GM13976 (cell line): Measurements from ENCODE around the gene GALNT4.
A peak's percentile ranks its signal among the peaks of the same experiment; 100 is the strongest.

Source experiments
- DNase-seq: peaks from one replicate; pipeline ENCODE4 v3.0.0; 2012; ENCODE audit warnings: low spot score
- in situ Hi-C: fragments of 300-500 bp; cut with MboI; formaldehyde crosslinking; loops from one replicate; pipeline ENCODE4 v1.12.0; 2022; ENCODE audit warnings: low sequenced_read_pairs, mixed read lengths, inconsistent platforms; ENCODE audit not compliant: unreplicated experiment
- TF ChIP-seq, protein P1 (sequence below): IDR thresholded peaks from 2 replicates; pipeline ENCODE4 v1.5.1; 2012; ENCODE audit warnings: borderline replicate concordance, mild to moderate bottlenecking; ENCODE audit not compliant: insufficient read depth; ENCODE audit errors: extremely low read depth, missing control alignments, control extremely low read depth

Gene GALNT4

DNA sequence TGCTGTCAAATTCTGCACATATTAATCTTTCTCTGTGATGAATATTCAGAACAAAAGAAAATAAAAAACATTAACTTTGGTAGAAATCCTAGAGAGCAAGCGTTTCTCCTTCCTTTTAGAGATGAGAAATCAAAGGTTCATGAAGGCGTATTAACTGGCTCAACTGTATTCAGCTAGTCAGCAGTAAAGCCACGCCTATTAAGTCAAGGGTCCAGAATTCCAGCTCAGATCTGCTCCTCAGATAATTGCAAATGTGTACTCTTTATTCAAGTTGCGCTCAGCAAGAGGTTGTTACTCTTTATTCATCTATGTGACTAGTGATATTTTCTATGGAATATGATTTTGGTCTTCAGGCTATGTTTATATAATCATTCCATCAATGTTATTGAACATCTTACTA is 14.3 kb upstream of the GALNT4 start:
- in situ Hi-C loops, result loop anchor here (25.0 kb wide), 2 partner anchors 723 to 1373 kb away; no protein-coding TSS in a partner anchor
- TF ChIP-seq, protein P1, sequence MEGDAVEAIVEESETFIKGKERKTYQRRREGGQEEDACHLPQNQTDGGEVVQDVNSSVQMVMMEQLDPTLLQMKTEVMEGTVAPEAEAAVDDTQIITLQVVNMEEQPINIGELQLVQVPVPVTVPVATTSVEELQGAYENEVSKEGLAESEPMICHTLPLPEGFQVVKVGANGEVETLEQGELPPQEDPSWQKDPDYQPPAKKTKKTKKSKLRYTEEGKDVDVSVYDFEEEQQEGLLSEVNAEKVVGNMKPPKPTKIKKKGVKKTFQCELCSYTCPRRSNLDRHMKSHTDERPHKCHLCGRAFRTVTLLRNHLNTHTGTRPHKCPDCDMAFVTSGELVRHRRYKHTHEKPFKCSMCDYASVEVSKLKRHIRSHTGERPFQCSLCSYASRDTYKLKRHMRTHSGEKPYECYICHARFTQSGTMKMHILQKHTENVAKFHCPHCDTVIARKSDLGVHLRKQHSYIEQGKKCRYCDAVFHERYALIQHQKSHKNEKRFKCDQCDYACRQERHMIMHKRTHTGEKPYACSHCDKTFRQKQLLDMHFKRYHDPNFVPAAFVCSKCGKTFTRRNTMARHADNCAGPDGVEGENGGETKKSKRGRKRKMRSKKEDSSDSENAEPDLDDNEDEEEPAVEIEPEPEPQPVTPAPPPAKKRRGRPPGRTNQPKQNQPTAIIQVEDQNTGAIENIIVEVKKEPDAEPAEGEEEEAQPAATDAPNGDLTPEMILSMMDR, result no peak
- DNase-seq, result no peak

DNA sequence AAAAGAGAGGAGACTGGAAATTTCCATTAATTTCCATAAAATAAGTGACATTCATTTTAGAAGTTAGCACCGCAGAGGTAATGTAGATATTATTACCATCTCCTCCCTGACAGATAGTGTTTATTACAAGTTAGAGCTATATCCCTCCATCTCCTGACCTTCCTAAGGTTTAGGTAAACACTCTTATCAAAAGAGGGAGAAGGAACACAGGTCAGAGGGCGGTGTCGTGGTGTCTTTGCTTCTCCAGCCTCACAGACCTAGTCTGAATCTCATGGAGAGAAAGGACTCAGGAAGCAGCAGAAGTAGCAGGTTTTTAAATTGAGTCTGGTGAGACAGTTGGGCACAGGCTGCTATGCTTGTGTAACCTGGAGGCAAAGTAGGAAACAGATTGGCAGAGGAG is 12.8 kb upstream of the GALNT4 start:
- in situ Hi-C loops, result loop anchor here (25.0 kb wide), 2 partner anchors 725 to 1375 kb away; no protein-coding TSS in a partner anchor
- TF ChIP-seq, protein P1, result no peak
- no peak for DNase-seq

DNA sequence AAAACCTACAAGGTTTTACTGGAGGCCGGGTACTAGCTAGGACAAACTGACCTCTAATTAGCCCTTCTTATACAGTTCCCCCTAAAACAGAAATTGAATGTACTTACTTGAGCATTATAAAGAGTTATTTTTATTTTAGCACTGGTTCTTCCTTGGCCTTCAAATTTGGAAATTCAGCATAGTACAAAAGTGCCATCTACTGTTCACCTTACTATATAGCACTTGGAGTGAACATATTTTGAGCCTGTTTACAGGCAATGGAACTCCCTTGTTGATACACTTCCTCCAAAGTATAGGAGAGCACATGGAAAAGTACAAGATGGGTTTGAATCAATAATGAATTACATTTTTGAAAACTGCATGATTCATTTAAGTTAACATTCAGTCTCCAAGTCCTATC is 5.1 kb upstream of the GALNT4 start:
- in situ Hi-C loops, result loop anchor here (5.0 to 25.0 kb wide), 4 partner anchors 57 to 1383 kb away; no protein-coding TSS in a partner anchor
- TF ChIP-seq, protein P1, result peak; percentile 57
- DNase-seq, result peak; percentile 63

DNA sequence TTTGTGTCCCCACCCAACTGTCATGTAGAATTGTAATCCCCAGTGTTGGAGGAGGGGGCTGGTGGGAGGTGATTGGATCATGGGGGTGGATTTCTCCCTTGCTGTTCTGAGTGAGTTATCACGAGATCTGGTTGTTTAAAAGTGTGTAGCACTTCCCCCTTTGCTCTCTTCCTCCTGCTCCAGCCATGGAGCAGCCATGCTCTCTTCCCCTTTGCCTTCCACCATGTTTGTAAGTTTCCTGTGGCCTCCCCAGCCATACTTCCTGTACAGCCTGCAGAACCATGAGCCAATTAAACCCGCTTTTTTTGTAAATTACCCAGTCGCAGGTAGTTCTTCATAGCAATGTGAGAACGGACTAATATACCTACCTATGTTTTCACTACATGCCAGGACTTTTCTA is 3.8 kb upstream of the GALNT4 start:
- TF ChIP-seq, protein P1, result no peak
- in situ Hi-C loops, result loop anchor here (5.0 to 25.0 kb wide), 4 partner anchors 56 to 1384 kb away; no protein-coding TSS in a partner anchor

DNA sequence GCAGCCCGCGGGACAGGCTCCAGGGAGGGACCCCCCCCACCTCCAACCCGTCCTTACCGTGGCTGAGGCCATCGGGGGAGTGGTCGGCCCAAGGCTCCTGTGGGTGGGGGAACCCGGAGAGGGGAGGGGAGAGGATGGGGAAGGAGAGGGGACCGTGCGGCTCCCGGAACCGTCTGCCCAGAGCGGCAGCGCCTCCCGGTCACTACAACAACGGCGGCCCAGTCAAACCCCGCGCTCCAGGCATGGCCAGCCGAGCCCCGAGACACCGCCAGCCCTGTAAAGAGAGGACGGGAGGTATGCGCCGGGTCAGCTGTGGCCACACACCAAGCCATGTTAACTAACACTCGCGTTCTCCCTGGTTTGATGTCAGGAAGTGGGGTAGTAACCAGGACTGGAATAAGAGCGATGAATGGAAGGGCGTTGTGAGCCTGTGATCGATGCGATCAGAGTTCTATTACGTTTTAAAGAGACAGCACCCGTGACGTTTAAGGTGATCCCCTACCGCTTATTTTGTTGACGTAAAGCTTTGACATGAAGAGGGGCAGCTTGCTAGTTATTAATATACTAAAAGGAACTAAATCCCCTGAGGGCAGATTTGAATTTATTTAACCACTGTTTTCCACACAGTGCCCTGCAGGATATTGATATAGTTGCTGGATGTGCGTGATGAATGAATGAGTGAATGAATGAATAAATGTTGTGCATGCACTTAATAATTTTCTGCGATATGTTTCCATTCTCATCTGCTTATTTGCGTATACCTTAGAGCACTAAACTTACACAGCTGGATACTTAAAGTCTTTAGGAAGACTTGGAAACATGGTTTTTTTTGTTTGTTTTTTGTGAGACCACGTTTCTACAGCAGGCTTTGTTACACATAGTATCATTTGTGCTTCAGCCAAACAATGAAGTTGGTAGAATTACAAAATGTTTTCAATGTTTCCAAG is 1.5 kb upstream of the GALNT4 start, which contains the start of gene POC1B:
TSS of gene POC1B (minus strand) at position 224 of the 947 bp plus-strand sequence. CDS start at position 72, 152 bp downstream.
- in situ Hi-C loops, result loop anchor here (5.0 to 25.0 kb wide), 4 partner anchors 54 to 1386 kb away; no protein-coding TSS in a partner anchor
- TF ChIP-seq, protein P1, result peak; percentile 0

More for the DNA sequence above, 3.8 kb upstream of the GALNT4 start:
- no peak for DNase-seq

DNA sequence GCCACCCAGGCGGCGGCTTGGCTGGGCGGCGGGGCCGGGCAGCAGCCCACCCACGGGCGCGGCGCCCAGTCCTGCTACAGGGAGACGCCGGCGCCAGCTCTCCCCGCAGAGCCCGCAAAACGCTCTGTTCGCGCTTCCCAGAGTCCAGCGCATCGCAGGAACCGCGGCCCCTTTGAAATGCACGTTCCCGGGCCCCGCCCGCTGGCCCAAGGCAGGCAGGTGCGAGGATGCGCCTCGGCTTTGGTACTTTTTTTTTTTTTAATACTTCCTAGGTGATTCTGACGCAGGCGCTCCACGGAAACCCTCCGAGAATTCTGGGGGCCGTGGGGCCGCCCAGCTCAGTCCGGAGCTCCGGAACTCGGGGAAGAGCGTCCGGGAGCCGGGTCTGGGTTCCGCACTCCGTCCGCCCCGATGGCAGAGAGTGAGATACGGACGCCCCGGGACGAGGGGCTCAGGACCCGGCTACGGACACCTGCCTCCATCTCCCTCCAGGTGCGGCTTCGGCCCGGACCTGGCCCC is 768 bp upstream of the GALNT4 start:
- in situ Hi-C loops, result loop anchor here (5.0 to 25.0 kb wide), 4 partner anchors 53 to 1387 kb away; no protein-coding TSS in a partner anchor
- DNase-seq, result peak; percentile 70
- TF ChIP-seq, protein P1, result no peak

More for the DNA sequence above, 1.5 kb upstream of the GALNT4 start, which contains the start of gene POC1B:
- DNase-seq, result peak; percentile 86
